ENCODE data around the gene HMGA1.

- no peak for TF ChIP-seq CTCF (conservative IDR thresholded peaks at IDR 0.05; ENCODE audit: low read length)
- TF ChIP-seq EZH2phosphoT487 (IDR thresholded peaks at IDR 0.05; ENCODE audit: borderline replicate concordance): no peak
Measured at GRCh38 chr6:34295721-34296120, 59.0 kb downstream of the HMGA1 start.

Measured in Loucy (cell line).